ENCODE data around the gene FFAR3.
"Not testable (repeated sequence)": the region's sequence is repeated elsewhere in the genome, so short reads cannot be mapped to it uniquely, and the experiment has no call there.

The FFAR3 gene

DNA sequence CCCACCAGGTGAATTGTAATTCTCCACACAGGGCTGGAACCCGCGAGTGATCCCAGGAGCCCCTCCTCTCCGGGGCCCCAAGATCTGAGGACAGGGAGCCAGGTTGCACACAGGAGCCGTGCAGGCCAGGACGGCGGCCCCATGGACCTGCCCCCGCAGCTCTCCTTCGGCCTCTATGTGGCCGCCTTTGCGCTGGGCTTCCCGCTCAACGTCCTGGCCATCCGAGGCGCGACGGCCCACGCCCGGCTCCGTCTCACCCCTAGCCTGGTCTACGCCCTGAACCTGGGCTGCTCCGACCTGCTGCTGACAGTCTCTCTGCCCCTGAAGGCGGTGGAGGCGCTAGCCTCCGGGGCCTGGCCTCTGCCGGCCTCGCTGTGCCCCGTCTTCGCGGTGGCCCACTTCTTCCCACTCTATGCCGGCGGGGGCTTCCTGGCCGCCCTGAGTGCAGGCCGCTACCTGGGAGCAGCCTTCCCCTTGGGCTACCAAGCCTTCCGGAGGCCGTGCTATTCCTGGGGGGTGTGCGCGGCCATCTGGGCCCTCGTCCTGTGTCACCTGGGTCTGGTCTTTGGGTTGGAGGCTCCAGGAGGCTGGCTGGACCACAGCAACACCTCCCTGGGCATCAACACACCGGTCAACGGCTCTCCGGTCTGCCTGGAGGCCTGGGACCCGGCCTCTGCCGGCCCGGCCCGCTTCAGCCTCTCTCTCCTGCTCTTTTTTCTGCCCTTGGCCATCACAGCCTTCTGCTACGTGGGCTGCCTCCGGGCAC, 6.7 kb upstream of the FFAR3 start:
- no peak for DNase-seq

DNA sequence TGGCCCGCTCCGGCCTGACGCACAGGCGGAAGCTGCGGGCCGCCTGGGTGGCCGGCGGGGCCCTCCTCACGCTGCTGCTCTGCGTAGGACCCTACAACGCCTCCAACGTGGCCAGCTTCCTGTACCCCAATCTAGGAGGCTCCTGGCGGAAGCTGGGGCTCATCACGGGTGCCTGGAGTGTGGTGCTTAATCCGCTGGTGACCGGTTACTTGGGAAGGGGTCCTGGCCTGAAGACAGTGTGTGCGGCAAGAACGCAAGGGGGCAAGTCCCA, 6.1 kb upstream of the FFAR3 start:
- no peak for DNase-seq

DNA sequence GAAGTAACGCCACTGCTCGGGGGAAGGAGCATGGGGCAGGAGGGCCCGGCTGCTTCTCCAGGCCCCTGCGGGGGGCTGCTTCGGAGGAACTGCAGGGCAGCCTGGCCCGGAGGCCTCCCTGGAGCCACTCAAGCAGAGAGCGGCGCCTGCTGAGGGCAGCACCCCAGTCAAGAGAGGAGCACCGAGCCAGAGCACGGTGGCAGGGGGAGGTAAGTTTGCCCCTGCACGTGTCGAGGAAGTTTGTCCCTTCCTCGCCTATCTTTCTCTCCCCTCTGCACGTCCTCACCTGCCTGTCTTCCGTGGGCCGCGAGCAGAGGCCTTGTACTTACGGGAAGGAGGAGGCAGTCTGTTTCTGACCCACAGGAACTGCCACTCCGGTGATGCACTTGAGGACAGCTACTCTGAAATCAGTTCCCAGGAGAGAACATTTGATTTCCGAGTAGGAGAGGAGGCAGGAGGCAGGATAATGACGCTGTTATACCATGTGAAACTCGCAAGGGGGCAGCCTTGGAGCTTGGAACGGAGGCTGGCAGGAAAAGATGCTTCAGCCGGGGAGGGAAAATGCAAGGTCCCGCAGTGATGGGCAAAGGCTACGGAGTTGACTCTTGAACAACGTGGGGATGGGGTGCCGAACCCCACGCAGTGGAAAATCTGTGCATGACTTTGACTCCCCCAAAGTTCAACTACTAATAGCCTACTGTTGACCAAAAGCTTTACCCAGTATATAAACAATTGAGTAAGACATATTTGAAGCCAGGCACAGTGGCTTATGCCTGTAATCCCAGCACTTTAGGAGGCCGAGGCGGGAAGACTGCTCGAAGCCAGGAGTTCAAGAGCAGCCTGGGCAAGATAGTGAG, 5.6 kb upstream of the FFAR3 start:
- DNase-seq: peak; percentile 78

DNA sequence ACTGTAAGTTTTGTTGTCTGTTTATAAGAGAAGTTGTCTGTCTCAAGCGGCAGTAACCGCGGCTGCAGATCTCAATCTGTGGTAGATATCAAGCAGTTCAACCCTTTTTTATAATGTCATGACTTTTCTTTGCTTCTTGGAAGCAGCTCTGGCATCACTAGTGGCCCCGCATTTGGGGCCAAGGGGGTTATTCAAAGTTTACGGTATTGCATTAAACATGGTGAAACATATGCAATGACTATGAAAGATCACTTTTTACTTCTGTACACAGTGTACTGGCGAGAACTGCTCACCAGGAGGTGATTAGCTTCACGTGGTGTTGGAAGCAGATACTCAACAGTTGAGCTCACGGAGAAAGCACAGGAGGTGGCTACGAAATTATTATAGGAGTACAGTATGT, 4.6 kb upstream of the FFAR3 start:
- DNase-seq: no peak

DNA sequence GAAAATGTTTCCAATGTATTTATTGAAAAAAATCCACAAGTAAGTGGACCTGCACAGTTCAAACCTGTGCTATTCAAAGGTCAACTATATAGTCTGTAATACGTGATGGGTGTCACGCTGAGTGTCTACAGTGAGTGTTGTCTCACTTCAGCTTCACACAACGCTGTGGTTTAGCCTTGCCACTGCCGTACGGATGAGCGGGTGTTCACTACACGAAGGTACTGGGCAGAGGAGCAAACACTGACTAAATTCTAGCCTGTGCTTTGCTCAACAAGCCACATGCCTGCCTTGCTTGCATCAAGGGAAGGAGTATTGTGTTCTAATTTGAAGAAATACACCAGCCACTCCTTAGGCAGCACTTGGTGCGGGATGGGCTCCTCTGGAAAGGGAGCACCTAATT, 3.4 kb upstream of the FFAR3 start:
- DNase-seq: no peak

DNA sequence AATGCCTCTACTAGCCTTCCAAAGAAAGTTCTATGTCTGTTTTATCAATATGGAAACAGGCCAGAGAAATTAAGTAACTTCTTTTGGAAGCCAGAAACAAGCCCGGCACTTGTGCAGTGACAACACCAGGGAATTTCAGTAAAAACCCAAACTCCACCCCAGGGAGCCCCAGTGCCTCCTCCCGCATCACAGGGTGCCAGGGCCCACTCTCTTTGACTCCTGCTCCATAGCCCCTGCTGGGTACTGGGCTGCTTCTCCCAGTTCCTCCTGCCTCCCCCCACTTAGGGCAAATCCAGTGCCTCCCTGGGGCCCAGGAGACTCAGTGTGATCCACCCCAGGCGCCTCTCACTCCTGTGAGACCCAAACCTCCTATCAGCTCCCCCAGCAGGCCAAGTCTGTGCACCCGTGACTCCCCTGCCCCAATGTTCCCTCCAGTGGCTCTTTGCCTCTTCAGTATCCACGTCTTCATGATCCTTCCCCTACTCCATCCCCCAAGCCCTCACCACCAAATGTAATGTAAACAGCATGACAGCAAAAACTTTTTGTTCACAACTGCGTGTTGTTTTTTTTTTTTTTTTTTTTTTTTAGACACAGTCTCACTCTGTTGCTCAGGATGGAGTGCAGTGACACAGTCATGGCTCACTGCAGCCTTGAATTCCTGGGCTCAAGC, 2.3 kb upstream of the FFAR3 start:
- DNase-seq: no peak

DNA sequence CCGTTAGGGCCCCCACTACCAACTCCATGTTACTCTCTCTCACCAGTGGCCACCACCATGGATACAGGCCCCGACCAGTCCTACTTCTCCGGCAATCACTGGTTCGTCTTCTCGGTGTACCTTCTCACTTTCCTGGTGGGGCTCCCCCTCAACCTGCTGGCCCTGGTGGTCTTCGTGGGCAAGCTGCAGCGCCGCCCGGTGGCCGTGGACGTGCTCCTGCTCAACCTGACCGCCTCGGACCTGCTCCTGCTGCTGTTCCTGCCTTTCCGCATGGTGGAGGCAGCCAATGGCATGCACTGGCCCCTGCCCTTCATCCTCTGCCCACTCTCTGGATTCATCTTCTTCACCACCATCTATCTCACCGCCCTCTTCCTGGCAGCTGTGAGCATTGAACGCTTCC, 574 bp downstream of the FFAR3 start:
- DNase-seq: not testable (repeated sequence)

DNA sequence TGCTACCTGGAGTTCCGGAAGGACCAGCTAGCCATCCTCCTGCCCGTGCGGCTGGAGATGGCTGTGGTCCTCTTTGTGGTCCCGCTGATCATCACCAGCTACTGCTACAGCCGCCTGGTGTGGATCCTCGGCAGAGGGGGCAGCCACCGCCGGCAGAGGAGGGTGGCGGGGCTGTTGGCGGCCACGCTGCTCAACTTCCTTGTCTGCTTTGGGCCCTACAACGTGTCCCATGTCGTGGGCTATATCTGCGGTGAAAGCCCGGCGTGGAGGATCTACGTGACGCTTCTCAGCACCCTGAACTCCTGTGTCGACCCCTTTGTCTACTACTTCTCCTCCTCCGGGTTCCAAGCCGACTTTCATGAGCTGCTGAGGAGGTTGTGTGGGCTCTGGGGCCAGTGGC, 1.1 kb downstream of the FFAR3 start:
- DNase-seq: not testable (repeated sequence)

DNA sequence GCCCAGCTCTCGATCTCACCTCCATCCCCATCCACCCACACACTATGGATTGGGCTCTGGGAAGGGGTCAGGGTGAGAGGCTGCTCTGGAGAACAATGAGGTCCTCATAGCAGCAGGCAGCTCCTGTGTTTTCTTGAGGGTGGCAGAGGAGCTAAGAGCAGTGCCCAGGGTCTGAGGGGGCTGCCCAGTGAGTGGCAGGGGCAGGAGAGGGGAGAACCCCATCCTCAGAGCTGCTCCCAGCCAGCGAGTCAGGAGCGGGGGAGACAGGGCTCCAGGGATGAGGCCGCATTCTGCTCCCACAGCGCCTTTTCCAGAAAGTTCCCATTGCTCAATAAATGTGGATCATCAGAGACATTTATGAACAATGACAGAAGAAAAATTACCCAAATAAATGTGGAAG, 1.8 kb downstream of the FFAR3 start:
- not testable (repeated sequence) for DNase-seq

DNA sequence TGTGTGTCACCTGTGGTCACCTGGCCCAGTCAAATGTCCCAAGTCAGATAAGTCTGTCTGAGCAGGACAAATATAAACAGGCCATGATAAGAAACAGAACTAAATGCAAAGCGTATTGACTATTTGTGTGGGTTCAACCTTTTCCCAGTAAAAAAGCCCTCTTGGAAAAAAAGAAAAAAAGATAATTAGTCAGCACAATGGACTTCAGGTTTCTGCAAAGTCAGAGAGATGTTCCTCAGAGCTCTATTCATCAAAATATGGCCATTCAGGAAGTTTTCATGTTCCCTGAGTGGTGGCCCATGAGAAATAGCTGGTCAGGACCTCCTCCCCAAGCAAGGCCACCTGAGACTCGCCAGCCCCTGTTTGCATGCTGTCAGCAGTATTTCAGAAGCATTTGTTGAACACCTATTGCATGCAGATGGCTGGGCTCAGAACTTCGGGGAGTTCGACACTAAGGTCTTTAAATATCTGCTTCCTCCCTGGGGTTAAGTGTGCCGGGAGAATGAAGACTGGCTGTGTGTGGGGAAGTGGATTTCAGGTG, 2.7 kb downstream of the FFAR3 start:
- DNase-seq: no peak

DNA sequence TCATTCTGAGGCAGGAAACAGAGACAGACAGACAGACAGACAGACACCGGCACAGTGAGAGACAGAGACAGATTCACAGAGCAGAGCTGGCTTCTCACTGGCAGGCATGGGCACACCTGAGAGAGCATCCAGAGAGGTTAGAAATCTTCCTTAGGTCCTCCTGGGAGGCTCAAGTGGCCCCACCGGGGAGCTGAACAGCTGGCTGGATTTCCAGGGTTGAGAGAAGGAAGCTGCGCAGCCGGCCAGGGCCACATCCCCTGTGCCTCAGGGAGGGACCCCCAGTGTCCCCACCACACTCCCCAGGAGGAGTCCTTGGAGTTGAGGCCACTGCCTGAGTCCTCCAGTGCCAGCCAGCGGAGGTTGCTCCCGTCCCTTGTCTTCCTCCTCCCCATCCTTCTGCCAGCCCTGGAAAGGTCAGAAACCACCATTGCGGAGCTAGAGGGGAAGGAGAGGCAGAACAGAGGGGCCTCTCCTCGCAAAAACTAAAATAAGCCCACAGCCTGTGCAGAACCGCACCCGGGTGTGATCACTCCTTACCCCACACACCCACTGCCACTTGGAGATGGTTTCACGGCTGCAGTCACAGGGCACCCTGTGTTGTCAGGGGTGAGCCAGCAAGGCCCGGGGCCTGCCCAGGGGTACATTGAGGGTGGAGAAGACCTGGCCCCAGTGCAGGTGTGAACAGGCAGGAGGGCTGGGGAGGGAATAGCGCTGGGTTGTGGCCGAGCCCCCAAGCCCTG, 4.2 kb downstream of the FFAR3 start:
- DNase-seq: no peak

DNA sequence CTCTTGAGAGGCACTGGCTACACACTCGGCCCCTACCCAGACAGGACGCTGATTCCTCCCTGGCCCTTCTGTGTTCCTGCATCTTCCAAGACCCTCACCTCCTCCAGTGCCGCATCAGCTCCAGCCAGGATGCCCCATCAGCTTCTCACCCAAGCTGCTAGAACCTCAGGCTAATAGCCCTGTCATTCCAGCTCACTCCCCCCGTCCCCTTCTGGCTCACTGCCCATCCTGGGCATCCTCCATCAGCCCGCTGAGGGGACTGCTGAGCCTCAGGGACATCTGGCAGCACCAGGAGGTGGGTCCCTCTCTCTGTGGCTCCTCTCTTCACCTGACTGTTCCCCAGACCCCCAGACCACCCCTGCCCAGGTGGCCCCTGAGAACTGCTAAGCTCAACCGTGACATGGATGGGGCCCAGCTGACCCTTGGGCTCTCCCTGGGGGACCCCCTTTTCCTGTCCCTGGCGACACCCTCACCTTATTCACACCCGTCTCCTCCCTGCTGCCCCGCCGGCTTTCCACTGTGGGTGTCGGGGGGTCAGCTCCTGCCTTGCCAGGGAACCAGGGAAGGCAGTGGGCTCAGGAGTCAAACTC, 4.8 kb downstream of the FFAR3 start:
- no peak for DNase-seq

DNA sequence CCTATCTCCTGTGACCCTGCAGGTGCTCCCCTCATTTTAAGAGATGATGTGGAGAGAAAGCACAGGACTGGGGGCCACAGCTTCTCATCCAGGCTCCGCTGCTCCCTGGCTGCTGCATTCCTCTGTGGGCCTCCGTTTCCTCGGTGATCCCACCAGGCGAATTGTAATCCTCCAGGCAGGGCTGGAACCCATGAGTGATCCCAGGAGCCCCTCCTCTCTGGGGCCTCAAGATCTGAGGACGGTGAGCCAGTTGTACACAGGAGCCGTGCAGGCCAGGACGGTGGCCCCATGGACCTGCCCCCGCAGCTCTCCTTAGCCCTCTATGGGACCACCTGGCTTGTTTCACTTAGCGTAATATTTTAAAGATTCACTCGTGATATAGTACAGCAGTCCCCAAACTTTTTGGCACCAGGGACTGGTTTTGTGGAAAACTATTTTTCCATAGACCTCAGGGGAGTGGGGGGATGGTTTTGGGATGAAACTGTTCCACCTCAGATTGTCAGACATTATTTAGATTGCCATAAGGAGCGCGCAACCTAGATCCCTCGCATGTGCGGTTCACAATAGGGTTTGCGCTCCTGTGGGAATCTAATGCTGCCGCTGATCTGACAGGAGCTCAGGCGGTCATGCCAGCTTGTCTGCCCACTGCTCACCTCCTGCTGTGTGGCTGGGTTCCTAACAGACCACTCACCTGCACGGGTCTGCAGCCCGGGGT, 5.6 kb downstream of the FFAR3 start:
- no peak for DNase-seq

DNA sequence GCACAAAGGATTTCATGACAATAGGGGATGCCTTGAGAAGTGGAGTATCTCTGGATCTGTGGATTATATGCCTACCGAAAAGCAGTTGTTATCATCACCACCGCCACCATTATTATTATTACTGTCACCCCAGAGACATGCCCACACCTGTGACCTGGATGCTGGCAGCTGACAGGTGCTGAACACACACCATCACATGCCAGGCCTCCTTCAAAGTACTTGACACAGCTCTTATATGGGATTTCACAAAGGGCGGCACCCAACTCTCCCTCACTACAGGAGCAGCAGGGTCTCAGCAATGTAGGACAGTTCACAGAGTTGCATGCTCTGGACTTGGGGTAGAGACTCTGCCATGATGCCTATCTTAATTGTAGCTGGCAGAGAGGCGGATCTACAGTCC, 7.0 kb downstream of the FFAR3 start:
- DNase-seq: no peak

DNA sequence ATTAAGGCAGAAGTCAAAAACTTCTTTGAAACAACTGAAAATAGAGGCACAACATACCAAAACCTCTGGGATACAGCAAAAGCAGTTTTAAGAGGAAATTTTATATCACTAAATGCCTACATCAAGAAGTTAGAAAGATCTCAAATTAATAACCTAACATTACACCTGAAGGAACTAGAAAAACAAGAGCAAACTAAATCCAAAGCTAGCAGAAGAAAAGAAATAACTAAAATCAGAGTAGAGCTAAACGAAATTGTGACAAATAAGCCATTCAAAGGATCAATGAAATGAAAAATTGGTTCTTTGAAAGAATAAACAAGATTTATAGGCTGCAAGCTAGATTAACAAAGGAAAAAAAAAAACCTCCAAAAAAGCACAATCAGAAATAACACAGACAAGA, 10.1 kb downstream of the FFAR3 start:
- no peak for DNase-seq

DNA sequence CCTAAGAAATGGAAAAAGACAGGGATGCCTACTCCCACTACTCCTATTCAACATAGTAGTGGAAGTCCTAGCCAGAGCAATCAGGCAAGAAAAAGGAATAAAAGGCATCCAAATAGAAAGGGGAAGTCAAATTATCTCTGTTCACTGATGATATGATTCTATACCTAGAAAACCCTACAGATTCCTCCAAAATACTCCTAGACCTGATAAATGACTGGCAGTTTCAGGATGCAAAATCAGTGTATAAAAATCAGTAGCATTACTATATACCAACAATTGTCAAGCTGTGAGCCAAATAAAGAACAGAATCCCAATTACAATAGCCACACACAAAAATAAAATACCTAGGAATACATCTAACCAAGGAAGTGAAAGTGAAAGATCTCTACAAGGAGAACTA, 11.3 kb downstream of the FFAR3 start:
- DNase-seq: no peak

DNA sequence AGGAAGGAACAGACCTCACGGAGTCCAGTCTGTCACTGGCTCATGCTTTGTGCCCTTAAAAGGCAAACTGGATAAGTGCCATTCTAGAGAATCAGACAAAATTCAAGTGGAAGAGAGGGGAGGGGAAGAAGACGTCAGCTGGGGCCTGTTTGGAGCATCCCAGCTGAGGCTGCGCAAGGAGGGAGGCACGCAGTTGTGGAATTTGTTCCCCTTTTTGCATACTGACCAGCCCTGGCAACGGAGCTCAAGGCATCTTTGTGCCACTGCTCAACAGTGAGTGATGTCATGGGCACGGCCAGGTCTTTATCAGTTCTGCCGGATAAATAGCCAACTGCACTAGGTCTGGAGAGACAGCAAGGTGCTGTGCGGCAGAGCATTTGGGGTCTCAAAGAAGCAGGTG, 12.5 kb downstream of the FFAR3 start, which contains the start of gene GPR42:
Gene GPR42, plus strand, starts transcription at position 347 of the 400 bp plus-strand sequence. CDS start 292 bp downstream, outside the sequence.
- DNase-seq: no peak

DNA sequence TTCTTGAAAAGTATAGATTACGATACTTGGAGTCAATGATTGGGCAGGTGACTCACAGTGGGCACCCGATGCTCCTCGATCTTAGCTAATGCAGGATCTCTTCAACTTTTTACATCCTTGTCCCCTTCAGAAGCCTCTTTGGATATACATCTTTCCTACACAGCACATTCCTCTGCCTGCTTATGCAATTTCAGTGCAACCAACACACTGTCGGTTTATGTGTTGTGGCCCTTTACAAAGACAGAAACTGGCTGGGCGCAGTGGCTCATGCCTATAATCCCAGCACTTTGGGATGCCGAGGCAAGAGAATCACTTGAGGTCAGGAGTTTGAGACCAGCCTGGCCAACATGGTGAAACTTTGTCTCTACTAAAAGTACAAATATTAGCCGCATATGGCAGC, 15.2 kb downstream of the FFAR3 start:
- DNase-seq: no peak

DNA sequence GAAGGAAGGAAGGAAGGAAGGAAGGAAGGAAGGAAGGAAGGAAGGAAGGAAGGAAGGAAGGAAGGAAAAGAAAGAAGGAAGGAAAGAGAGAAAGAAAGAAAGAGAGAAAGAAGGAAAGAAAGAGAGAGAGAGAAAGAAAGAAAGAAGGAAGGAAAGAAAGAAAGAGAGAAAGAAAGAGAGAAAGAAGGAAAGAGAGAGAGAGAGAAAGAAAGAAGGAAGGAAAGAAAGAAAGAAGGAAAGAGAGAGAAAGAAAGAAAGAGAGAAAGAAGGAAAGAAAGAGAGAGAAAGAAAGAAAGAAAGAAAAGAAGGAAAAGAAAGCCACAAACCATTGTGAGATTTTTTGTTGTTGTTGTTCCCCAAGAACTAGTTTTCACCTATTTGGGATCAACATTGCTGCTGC, 15.8 kb downstream of the FFAR3 start:
- DNase-seq: not testable (repeated sequence)

DNA sequence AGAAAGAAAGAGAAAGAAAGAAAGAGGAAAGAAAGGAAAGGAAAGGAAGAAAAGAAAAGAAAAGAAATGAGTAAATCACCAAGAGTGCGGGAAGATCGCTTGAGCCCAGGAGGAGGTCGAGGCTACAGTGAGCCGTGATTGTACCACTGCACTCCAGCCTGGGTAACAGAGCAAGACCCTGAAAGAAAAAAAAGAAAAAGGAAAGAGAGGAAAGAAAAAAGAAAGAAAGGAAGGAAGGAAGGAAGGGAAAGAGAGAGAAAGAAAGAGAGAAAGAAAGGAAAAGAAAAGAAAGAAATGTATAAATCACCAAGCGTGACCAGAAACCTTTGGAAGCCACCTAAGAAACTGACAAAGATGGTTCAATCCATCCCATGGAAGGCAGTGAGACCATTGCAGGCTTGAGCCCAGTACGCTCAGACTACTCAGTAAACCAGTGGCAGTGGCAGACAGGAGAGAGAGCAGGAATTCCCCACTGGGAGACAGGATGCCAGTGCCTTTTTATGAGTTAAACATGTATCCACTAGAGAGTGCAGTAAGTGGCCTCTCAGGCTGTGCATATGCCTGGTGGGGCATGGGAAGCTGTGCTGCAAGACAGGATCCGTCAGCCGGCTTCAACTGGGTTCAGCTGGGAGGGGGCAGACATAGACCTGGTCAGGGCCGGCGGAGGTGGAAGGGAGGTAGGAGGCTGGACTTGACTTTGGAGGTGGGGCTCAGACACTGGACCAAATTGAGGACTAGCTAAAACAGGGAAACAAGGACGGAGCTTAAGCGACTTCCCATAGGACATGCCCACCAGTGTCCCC, 17.4 kb downstream of the FFAR3 start:
- DNase-seq: no peak

DNA sequence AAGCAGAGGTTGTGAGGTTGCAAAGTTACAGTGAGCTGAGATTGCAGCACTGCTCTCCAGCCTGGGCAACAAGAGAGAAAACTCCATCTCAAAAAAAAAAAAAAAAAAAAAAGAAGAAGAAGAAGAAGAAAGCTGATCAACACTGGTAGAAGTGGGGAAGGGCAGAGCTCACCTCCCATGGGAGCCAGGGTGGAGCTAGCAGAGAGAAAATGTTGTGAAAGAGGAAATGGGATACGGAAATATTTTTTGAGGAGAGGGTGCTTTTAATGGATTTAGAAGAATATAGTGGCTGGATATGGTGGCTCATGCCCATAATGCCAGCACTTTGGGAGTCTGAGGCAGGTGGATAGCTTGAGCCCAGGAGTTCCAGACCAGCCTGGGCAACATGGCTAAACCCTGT, 19.4 kb downstream of the FFAR3 start:
- no peak for DNase-seq

All from midbrain (tissue), 1 donor.